IPS-18c (cell line): ENCODE results near the gene MAD1L1.

Experiments
- H3K4me3 ChIP-seq: 2 replicates; pipeline ENCODE4 v1.7.0; 2013; ENCODE audit warnings: low read depth, mild to moderate bottlenecking, low read length, moderate library complexity; ENCODE audit not compliant: insufficient read depth
- H3K9me3 ChIP-seq: one replicate; pipeline ENCODE4 v1.6.1; 2013; ENCODE audit warnings: mild to moderate bottlenecking, low read length, moderate library complexity; ENCODE audit not compliant: control insufficient read depth, insufficient read depth

Gene MAD1L1

GRCh38 chr7:1918063-1918645 is 314.6 kb downstream of the MAD1L1 start:
- Histone ChIP-seq H3K9me3 (no peaks in the 10 kb centered on the region), H3K4me3 (no peak overlapping the region)

GRCh38 chr7:1917221-1918062 is 315.3 kb downstream of the MAD1L1 start:
- H3K4me3 ChIP-seq: no peak overlapping the region
- H3K9me3 ChIP-seq: no peaks in the 10 kb centered on the region

- no peaks in the 10 kb centered on the region for H3K9me3 ChIP-seq
- no peak overlapping the region for H3K4me3 ChIP-seq
Measured at GRCh38 chr7:1916601-1916970, 316.2 kb downstream of the MAD1L1 start.

- Histone ChIP-seq H3K9me3 (no peaks in the 10 kb centered on the region), H3K4me3 (no peak overlapping the region)
Measured at GRCh38 chr7:1915956-1916600, 316.7 kb downstream of the MAD1L1 start.

- no peak overlapping the region for H3K4me3 ChIP-seq
- no peaks in the 10 kb centered on the region for H3K9me3 ChIP-seq
Measured at GRCh38 chr7:1915326-1915725, 317.4 kb downstream of the MAD1L1 start.

GRCh38 chr7:1914743-1915142 is 318.0 kb downstream of the MAD1L1 start:
- H3K4me3 ChIP-seq: no peak overlapping the region
- no peaks in the 10 kb centered on the region for H3K9me3 ChIP-seq

GRCh38 chr7:1914321-1914720 is 318.4 kb downstream of the MAD1L1 start:
- no peaks in the 10 kb centered on the region for H3K9me3 ChIP-seq
- H3K4me3 ChIP-seq: no peak overlapping the region

GRCh38 chr7:1913466-1914282 is 319.1 kb downstream of the MAD1L1 start:
- Histone ChIP-seq H3K9me3 (no peaks in the 10 kb centered on the region), H3K4me3 (no peak overlapping the region)

GRCh38 chr7:1912593-1913465 is 319.9 kb downstream of the MAD1L1 start:
- no peak overlapping the region for H3K4me3 ChIP-seq
- H3K9me3 ChIP-seq: no peaks in the 10 kb centered on the region

GRCh38 chr7:1911571-1911970 is 321.2 kb downstream of the MAD1L1 start:
- H3K9me3 ChIP-seq: no peaks in the 10 kb centered on the region
- H3K4me3 ChIP-seq: no peak overlapping the region

GRCh38 chr7:1910827-1911226 is 321.9 kb downstream of the MAD1L1 start:
- Histone ChIP-seq H3K4me3 (no peak overlapping the region), H3K9me3 (no peaks in the 10 kb centered on the region)

GRCh38 chr7:1910081-1910685 is 322.6 kb downstream of the MAD1L1 start:
- H3K4me3 ChIP-seq: no peak overlapping the region
- no peaks in the 10 kb centered on the region for H3K9me3 ChIP-seq

- H3K4me3 ChIP-seq: no peak overlapping the region
- H3K9me3 ChIP-seq: no peaks in the 10 kb centered on the region
Measured at GRCh38 chr7:1909476-1909875, 323.3 kb downstream of the MAD1L1 start.

GRCh38 chr7:1908823-1909420 is 323.8 kb downstream of the MAD1L1 start:
- H3K4me3 ChIP-seq: no peak overlapping the region

GRCh38 chr7:1907751-1908365 is 324.9 kb downstream of the MAD1L1 start:
- Histone ChIP-seq H3K4me3 (no peak overlapping the region), H3K9me3 (no peaks in the 10 kb centered on the region)

More at GRCh38 chr7:1908823-1909420, 323.8 kb downstream of the MAD1L1 start:
- H3K9me3 ChIP-seq: no peaks in the 10 kb centered on the region
